ENCODE data around the gene NFIA. TPM values are rescaled to one million over a fixed set of nuclear protein-coding genes. Genes with fewer than 3 reads are reported as not detected.

Gene NFIA
- total RNA-seq, 6 donors from 2014 or later = 33.5 to 94.3 (median 44.9) TPM

DNA sequence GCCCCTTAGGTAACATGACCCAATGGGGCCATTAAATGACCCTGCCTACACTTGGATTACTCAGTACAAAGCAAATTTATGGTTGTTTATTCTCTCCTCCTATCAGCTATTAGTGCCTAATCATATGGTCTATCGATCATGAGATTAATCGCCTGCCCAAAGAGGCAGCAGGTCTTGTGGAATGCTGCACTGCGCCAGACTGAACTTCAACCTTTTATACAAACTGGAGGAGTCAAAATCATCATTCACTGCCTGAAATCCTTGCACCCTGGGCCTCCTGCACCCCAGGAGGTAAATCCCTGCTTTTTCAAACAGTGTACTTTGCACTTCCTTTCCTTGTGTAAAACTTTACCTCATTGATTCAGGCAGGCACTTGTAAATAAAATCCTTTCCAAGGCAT, 69.7 kb downstream of the NFIA start:
- no peak for DNase-seq
- H3K36me3 ChIP-seq = no peaks in the 10 kb centered on the region
- H3K4me1 ChIP-seq = peaks cover 10 to 15% (median 13%) of the 10 kb centered on the region in 4 donors
- H3K27me3 ChIP-seq = no peaks in the 10 kb centered on the region
- H3K9me3 ChIP-seq = no peaks in the 10 kb centered on the region
- TF ChIP-seq, protein P1, sequence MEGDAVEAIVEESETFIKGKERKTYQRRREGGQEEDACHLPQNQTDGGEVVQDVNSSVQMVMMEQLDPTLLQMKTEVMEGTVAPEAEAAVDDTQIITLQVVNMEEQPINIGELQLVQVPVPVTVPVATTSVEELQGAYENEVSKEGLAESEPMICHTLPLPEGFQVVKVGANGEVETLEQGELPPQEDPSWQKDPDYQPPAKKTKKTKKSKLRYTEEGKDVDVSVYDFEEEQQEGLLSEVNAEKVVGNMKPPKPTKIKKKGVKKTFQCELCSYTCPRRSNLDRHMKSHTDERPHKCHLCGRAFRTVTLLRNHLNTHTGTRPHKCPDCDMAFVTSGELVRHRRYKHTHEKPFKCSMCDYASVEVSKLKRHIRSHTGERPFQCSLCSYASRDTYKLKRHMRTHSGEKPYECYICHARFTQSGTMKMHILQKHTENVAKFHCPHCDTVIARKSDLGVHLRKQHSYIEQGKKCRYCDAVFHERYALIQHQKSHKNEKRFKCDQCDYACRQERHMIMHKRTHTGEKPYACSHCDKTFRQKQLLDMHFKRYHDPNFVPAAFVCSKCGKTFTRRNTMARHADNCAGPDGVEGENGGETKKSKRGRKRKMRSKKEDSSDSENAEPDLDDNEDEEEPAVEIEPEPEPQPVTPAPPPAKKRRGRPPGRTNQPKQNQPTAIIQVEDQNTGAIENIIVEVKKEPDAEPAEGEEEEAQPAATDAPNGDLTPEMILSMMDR (IDR thresholded peaks at IDR 0.05) = no peak
- TF ChIP-seq POLR2AphosphoS5 (IDR thresholded peaks at IDR 0.05) (no peak), EP300 (IDR thresholded peaks at IDR 0.05) (no peak), POLR2A (IDR thresholded peaks at IDR 0.05) (no peak)
- peak overlapping the region in 1 of 4 donors; percentile 7 for H3K27ac ChIP-seq
- no peak for ATAC-seq (ENCODE audit: low FRiP score in 2 of 2)
- no peak overlapping the region for H3K4me3 ChIP-seq
- 92 to 93% methylated on average over 3 of the region's 3 CpGs for WGBS, 2 donors

GRCh38 chr1:61152469-61153105, 70.2 kb downstream of the NFIA start:
- no peak for DNase-seq
- H3K4me1 ChIP-seq = peaks cover 15 to 21% (median 18%) of the 10 kb centered on the region in 4 donors

DNA sequence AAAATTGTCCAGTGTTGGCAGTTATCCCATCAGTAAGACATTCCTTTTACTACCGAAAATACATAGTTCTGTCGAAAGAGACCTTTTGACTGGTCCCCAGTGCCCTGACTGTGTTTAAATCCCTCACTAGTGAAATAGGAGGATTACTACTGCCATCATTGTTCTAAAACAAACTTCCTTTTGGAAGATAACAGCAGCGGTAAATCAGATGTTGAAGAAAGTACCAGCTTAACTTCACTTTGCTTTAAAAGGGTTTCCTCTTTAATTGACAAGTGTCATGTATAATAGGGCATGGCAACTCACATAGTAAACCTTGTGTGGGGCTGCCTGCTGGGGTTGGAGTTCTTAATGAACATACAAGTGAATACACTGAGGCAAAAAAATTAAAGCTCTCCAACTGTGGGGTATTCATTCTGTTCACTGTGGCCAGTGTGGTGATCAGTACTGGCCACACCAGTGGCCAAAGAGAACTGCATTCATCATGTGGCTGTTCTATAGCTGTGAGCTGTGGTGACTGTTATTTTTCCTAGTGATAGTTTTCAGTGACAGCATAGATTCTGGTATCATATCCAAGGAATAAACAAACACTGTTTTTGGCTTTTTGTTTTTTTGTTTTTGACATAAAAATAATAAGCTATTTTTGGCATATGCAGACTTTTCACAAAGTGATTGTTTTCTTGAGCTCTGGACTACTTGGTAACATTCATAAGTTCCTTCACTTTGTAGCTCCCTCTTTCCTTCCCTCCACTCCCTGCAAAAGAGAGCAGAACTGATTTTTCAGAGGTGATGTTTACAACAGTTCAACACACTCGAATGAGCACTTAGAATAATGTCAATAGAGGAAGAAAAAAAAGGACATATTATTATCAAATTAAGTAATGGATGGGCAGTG, 74.5 kb downstream of the NFIA start:
- no peaks in the 10 kb centered on the region for H3K36me3 ChIP-seq
- no peak overlapping the region for H3K4me3 ChIP-seq
- TF ChIP-seq POLR2A (IDR thresholded peaks at IDR 0.05) (no peak), EP300 (IDR thresholded peaks at IDR 0.05) (no peak), POLR2AphosphoS5 (IDR thresholded peaks at IDR 0.05) (no peak)
- TF ChIP-seq, protein P1 (IDR thresholded peaks at IDR 0.05) = no peak
- H3K4me1 ChIP-seq = peaks cover 24 to 27% (median 26%) of the 10 kb centered on the region in 4 donors
- peak overlapping the region in 1 of 4 donors; percentile 19 for H3K27ac ChIP-seq
- H3K27me3 ChIP-seq = no peaks in the 10 kb centered on the region
- WGBS, 2 donors = 33 to 35% methylated on average over 4 of the region's 4 CpGs
- no peaks in the 10 kb centered on the region for H3K9me3 ChIP-seq
- ATAC-seq (ENCODE audit: low FRiP score in 2 of 2) (peak in 1 of 2 donors; percentile 19), DNase-seq (no peak)

More at GRCh38 chr1:61152469-61153105, 70.2 kb downstream of the NFIA start:
- ATAC-seq (ENCODE audit: low FRiP score in 2 of 2) = no peak
- H3K9me3 ChIP-seq = no peaks in the 10 kb centered on the region
- no peak overlapping the region for H3K4me3 ChIP-seq
- TF ChIP-seq EP300 (IDR thresholded peaks at IDR 0.05) = no peak
- TF ChIP-seq POLR2AphosphoS5 (IDR thresholded peaks at IDR 0.05) = no peak
- TF ChIP-seq, protein P1 (IDR thresholded peaks at IDR 0.05) = no peak
- no peaks in the 10 kb centered on the region for H3K36me3 ChIP-seq
- H3K27ac ChIP-seq = peak overlapping the region in 1 of 4 donors; percentile 7
- no peaks in the 10 kb centered on the region for H3K27me3 ChIP-seq

- H3K27ac ChIP-seq = peak overlapping the region in 3 of 4 donors; percentile 19 to 58 (median 40)
- ATAC-seq (ENCODE audit: low FRiP score in 2 of 2) = peak; percentile 68 to 76
Observed at GRCh38 chr1:61157468-61157987, 75.2 kb downstream of the NFIA start.

More at GRCh38 chr1:61157468-61157987, 75.2 kb downstream of the NFIA start:
- 28 to 41% methylated on average over 3 of the region's 3 CpGs for WGBS, 2 donors
- no peaks in the 10 kb centered on the region for H3K9me3 ChIP-seq
- H3K4me1 ChIP-seq = peaks cover 21 to 27% (median 25%) of the 10 kb centered on the region in 4 donors
- DNase-seq = no peak
- no peak overlapping the region for H3K4me3 ChIP-seq
- TF ChIP-seq POLR2A (IDR thresholded peaks at IDR 0.05) (no peak), EP300 (IDR thresholded peaks at IDR 0.05) (no peak), POLR2AphosphoS5 (IDR thresholded peaks at IDR 0.05) (no peak)
- TF ChIP-seq, protein P1 (IDR thresholded peaks at IDR 0.05) = no peak
- no peaks in the 10 kb centered on the region for H3K27me3 ChIP-seq
- H3K36me3 ChIP-seq = no peaks in the 10 kb centered on the region

Measured in upper lobe of left lung (tissue), 6 donors.